HCT116 (cell line): ENCODE data around the gene HERC3. TPM values are rescaled to one million over a fixed set of nuclear protein-coding genes. Genes with fewer than 3 reads are reported as not detected.

Source experiments
- ATAC-seq: fragments of 200-7000 bp; cut with Tn5 transposase; 2 replicates; pipeline ENCODE4 v1.9.1; 2020; ENCODE audit warnings: mild to moderate bottlenecking, moderate library complexity
- BruUV-seq: library from RNA; stranded (reverse); fragments of 400-500 nt; replicated peaks from 2 replicates; lab custom pipeline; 2021; lab: Mats Ljungman, UMichigan
- CTCF ChIA-PET: fragments of 300-600 bp; sonication (Branson Sonifier 250); formaldehyde crosslinking; loops from one replicate; lab custom pipeline; 2021; ENCODE audit warnings: antibody characterized with exemption; lab: Charles Lee
- POLR2A ChIA-PET: fragments of 300-600, 350-600 bp; sonication (Branson Sonifier 250); formaldehyde crosslinking; loops from one replicate; lab custom pipeline; 2021; ENCODE audit warnings: antibody characterized with exemption; lab: Charles Lee
- RAD21 ChIA-PET, 2 experiments: fragments of 300-600 bp; sonication (Branson Sonifier 250); formaldehyde crosslinking; loops; one replicate each; lab custom pipeline; 2023; ENCODE audit warnings: low total read pairs in 2 of 2; ENCODE audit not compliant: uncharacterized antibody in 2 of 2, unreplicated experiment in 2 of 2, low non-redundant PET in 1 of 2; lab: Charles Lee
- DNase-seq: peaks from one replicate; pipeline ENCODE4 v3.0.0-alpha.2; 2010; ENCODE audit warnings: low read depth, low spot score
- H2AFZ ChIP-seq: fragments of 200-600 bp; shearing (Covaris generic), sonication (generic); 2 replicates; pipeline ENCODE4 v1.6.1; 2017; ENCODE audit warnings: low read depth, mixed run types, mixed read lengths, antibody characterized with exemption, low read length; ENCODE audit not compliant: poor library complexity, severe bottlenecking
- H3K27ac ChIP-seq: 2 replicates; pipeline ENCODE4 v1.5.1; 2012; ENCODE audit warnings: low read depth, low read length
- H3K27me3 ChIP-seq: fragments of 200-600 bp; sonication (generic); 2 replicates; pipeline ENCODE4 v1.6.1; 2016; ENCODE audit warnings: mixed run types, low read length, mixed read lengths; ENCODE audit not compliant: insufficient read depth
- H3K36me3 ChIP-seq, 2 experiments: fragments of 200-500 bp in 1 of 2; fragments of 200-600 bp in 1 of 2; sonication (Bioruptor generic) in 1 of 2; sonication (generic) in 1 of 2; 2 replicates each; pipeline versions ENCODE4 v1.5.1 to v1.6.1; 2014 to 2016; ENCODE audit warnings: low read length in 2 of 2, inconsistent platforms in 1 of 2, mixed read lengths in 1 of 2, mixed run types in 1 of 2; ENCODE audit not compliant: insufficient read depth in 2 of 2, control insufficient read depth in 1 of 2
- H3K4me1 ChIP-seq, 2 experiments: fragments of 200-600 bp in 1 of 2; sonication (generic) in 1 of 2; 2 replicates each; pipeline versions ENCODE4 v1.5.1 to v1.6.1; 2012 to 2017; ENCODE audit warnings: low read length in 2 of 2, inconsistent platforms in 1 of 2, mild to moderate bottlenecking in 1 of 2, mixed read lengths in 1 of 2, mixed run types in 1 of 2, moderate library complexity in 1 of 2; ENCODE audit not compliant: insufficient read depth in 2 of 2, control insufficient read depth in 1 of 2
- H3K4me2 ChIP-seq: fragments of 200-600 bp; sonication (generic); 2 replicates; pipeline ENCODE4 v1.6.1; 2017; ENCODE audit warnings: mixed run types, low read length, mixed read lengths
- H3K4me3 ChIP-seq, 2 experiments: fragments of 200-600 bp in 1 of 2; sonication (generic) in 1 of 2; replicated peaks in 1 of 2; 2 replicates each; pipeline ENCODE4 v1.5.1; 2011 to 2016; ENCODE audit warnings: low read length in 2 of 2, control low read depth in 1 of 2, low read depth in 1 of 2, mild to moderate bottlenecking in 1 of 2, mixed read lengths in 1 of 2, mixed run types in 1 of 2
- H3K79me2 ChIP-seq: fragments of 200-600 bp; sonication (generic); 2 replicates; pipeline ENCODE4 v1.6.1; 2017; ENCODE audit warnings: mild to moderate bottlenecking, mixed run types, low read length, moderate library complexity, mixed read lengths; ENCODE audit not compliant: insufficient read depth
- H3K9ac ChIP-seq: fragments of 200-600 bp; sonication (generic); 2 replicates; pipeline ENCODE4 v1.6.1; 2016; ENCODE audit warnings: low read length, mixed read lengths
- H3K9me2 ChIP-seq: fragments of 200-600 bp; sonication (generic), shearing (Covaris generic); 2 replicates; pipeline ENCODE4 v1.6.1; 2017; ENCODE audit warnings: mixed run types, mild to moderate bottlenecking, moderate library complexity; ENCODE audit not compliant: insufficient read depth
- H3K9me3 ChIP-seq, 2 experiments: fragments of 200-500 bp in 1 of 2; fragments of 200-600 bp in 1 of 2; sonication (Bioruptor generic) in 1 of 2; sonication (generic) in 1 of 2; 2 replicates each; pipeline ENCODE4 v1.6.1; 2014 to 2017; ENCODE audit warnings: low read length in 2 of 2, mixed read lengths in 2 of 2, inconsistent platforms in 1 of 2, low read depth in 1 of 2, mild to moderate bottlenecking in 1 of 2, mixed run types in 1 of 2, moderate library complexity in 1 of 2; ENCODE audit not compliant: control insufficient read depth in 1 of 2, insufficient read depth in 1 of 2
- H4K20me1 ChIP-seq: fragments of 200-600 bp; sonication (generic), shearing (Covaris generic); 2 replicates; pipeline ENCODE4 v1.6.1; 2017; ENCODE audit warnings: mixed run types, mild to moderate bottlenecking, moderate library complexity; ENCODE audit not compliant: insufficient read depth
- CBX3 ChIP-seq: IDR thresholded peaks from 2 replicates; pipeline ENCODE4 v1.6.1; 2012; ENCODE audit warnings: low read depth
- EZH2 ChIP-seq: fragments of 200-600 bp; sonication (generic); IDR thresholded peaks from 2 replicates; pipeline ENCODE4 v1.6.1; 2017; ENCODE audit warnings: antibody characterized with exemption, mixed run types
- FOSL1 ChIP-seq: IDR thresholded peaks from 2 replicates; pipeline ENCODE4 v1.6.1; 2012; ENCODE audit warnings: low read depth
- JUND ChIP-seq: IDR thresholded peaks from 2 replicates; pipeline ENCODE4 v1.6.1; 2012
- SIN3A ChIP-seq: IDR thresholded peaks from 2 replicates; pipeline ENCODE4 v1.6.1; 2012; ENCODE audit warnings: low read depth
- SP1 ChIP-seq: IDR thresholded peaks from 2 replicates; pipeline ENCODE4 v1.6.1; 2012; ENCODE audit warnings: low read depth
- ZFX ChIP-seq: fragments of 450-650 bp; IDR thresholded peaks from 2 replicates; pipeline ENCODE4 v1.6.1; 2017
- ZNF274 ChIP-seq: fragments of 200-500 bp; sonication (Bioruptor generic); IDR thresholded peaks from 2 replicates; pipeline ENCODE4 v1.6.1; 2014; ENCODE audit warnings: mild to moderate bottlenecking, low read depth, low read length, inconsistent platforms
- intact Hi-C: fragments of 100-400 bp; cut with micrococcal nuclease; formaldehyde crosslinking; loops from 2 replicates; pipeline ENCODE4 v1.10.0; 2022
- total RNA-seq: library from RNA; stranded (reverse); gene quantifications from one replicate; pipeline ENCODE4 v1.2.1, GENCODE V29; 2021; ENCODE audit not compliant: unreplicated experiment
- TF ChIP-seq, protein P1 (sequence below): IDR thresholded peaks from 2 replicates; pipeline ENCODE4 v1.6.1; 2012
- TF ChIP-seq, protein P2 (sequence below): IDR thresholded peaks from 2 replicates; pipeline ENCODE4 v1.6.1; 2012; ENCODE audit warnings: low read depth
- TF ChIP-seq, protein P3 (sequence below): IDR thresholded peaks from 2 replicates; pipeline ENCODE4 v1.6.1; 2012
- TF ChIP-seq, protein P4 (sequence below): IDR thresholded peaks from 2 replicates; pipeline ENCODE4 v1.6.1; 2011; ENCODE audit warnings: mild to moderate bottlenecking, low read length, moderate library complexity; ENCODE audit not compliant: insufficient replicate concordance; ENCODE audit errors: extremely low read depth

The HERC3 gene
- total RNA-seq, 1 experiment from 2014 or later = 10.8 TPM

- BruUV-seq = no TSS peak
- intact Hi-C loops = no loop called here
- H3K9me2 ChIP-seq = no peaks in the 10 kb centered on the region
- no peak overlapping the region for H2AFZ ChIP-seq
- TF ChIP-seq ZNF274 (no peak), EZH2 (no peak)
- TF ChIP-seq, protein P1, sequence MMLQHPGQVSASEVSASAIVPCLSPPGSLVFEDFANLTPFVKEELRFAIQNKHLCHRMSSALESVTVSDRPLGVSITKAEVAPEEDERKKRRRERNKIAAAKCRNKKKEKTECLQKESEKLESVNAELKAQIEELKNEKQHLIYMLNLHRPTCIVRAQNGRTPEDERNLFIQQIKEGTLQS = no peak
- H3K9ac ChIP-seq = no peak overlapping the region
- H3K4me2 ChIP-seq = no peak overlapping the region
- DNase-seq (no peak), ATAC-seq (no peak)
- H3K79me2 ChIP-seq = no peaks in the 10 kb centered on the region
- H3K36me3 ChIP-seq = no peaks in the 10 kb centered on the region
- peaks cover 3 to 8% of the 10 kb centered on the region in 2 experiments; a peak in 1 of 4 replicates for H3K4me1 ChIP-seq
- ChIA-PET RAD21 (no interaction called here), POLR2A (no interaction called here), CTCF (no interaction called here)
- H3K9me3 ChIP-seq = no peaks in the 10 kb centered on the region
- no peak overlapping the region for H3K4me3 ChIP-seq
- no peaks in the 10 kb centered on the region for H3K27me3 ChIP-seq
- H3K27ac ChIP-seq = no peak overlapping the region
- H4K20me1 ChIP-seq = no peaks in the 10 kb centered on the region
Measured at GRCh38 chr4:88587306-88587705, 5.0 kb upstream of the HERC3 start.

- no peaks in the 10 kb centered on the region for H3K27me3 ChIP-seq
- peak overlapping the region; percentile 67 for H3K9ac ChIP-seq
- ChIA-PET CTCF (interaction anchor here (0.8 to 1.6 kb wide), 4 partner anchors 19 to 66 kb away, joined by 4 to 5 read pairs (median 4); no protein-coding TSS in a partner anchor), POLR2A (no interaction called here), RAD21 (no interaction called here)
- H3K36me3 ChIP-seq = no peaks in the 10 kb centered on the region
- peaks cover 5 to 17% of the 10 kb centered on the region in 2 experiments; a peak in 3 of 4 replicates for H3K4me1 ChIP-seq
- intact Hi-C loops = no loop called here
- no peaks in the 10 kb centered on the region for H3K9me2 ChIP-seq
- peak overlapping the region; percentile 66 to 70 for H3K4me3 ChIP-seq
- H3K4me2 ChIP-seq = peak overlapping the region; percentile 89
- no TSS peak for BruUV-seq
- H2AFZ ChIP-seq = peak overlapping the region; percentile 83
- ATAC-seq (peak; percentile 88), DNase-seq (peak; percentile 48)
- no peaks in the 10 kb centered on the region for H3K9me3 ChIP-seq
- H4K20me1 ChIP-seq = no peaks in the 10 kb centered on the region
- no peaks in the 10 kb centered on the region for H3K79me2 ChIP-seq
- H3K27ac ChIP-seq = peak overlapping the region; percentile 20; the same call in 1 of the 2 replicates
- peak; percentile 56 for TF ChIP-seq SP1
- no peak for TF ChIP-seq ZNF274
- TF ChIP-seq ZFX = no peak; the same call in 1 of the 2 replicates
- 0 out of 2 replicates have a peak, but pooled peaks have one; percentile 20 for TF ChIP-seq CBX3
- TF ChIP-seq, protein P2, sequence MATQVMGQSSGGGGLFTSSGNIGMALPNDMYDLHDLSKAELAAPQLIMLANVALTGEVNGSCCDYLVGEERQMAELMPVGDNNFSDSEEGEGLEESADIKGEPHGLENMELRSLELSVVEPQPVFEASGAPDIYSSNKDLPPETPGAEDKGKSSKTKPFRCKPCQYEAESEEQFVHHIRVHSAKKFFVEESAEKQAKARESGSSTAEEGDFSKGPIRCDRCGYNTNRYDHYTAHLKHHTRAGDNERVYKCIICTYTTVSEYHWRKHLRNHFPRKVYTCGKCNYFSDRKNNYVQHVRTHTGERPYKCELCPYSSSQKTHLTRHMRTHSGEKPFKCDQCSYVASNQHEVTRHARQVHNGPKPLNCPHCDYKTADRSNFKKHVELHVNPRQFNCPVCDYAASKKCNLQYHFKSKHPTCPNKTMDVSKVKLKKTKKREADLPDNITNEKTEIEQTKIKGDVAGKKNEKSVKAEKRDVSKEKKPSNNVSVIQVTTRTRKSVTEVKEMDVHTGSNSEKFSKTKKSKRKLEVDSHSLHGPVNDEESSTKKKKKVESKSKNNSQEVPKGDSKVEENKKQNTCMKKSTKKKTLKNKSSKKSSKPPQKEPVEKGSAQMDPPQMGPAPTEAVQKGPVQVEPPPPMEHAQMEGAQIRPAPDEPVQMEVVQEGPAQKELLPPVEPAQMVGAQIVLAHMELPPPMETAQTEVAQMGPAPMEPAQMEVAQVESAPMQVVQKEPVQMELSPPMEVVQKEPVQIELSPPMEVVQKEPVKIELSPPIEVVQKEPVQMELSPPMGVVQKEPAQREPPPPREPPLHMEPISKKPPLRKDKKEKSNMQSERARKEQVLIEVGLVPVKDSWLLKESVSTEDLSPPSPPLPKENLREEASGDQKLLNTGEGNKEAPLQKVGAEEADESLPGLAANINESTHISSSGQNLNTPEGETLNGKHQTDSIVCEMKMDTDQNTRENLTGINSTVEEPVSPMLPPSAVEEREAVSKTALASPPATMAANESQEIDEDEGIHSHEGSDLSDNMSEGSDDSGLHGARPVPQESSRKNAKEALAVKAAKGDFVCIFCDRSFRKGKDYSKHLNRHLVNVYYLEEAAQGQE = no peak
- TF ChIP-seq, protein P3, sequence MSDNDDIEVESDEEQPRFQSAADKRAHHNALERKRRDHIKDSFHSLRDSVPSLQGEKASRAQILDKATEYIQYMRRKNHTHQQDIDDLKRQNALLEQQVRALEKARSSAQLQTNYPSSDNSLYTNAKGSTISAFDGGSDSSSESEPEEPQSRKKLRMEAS = peak; percentile 96
- peak; percentile 90 for TF ChIP-seq SIN3A
- TF ChIP-seq, protein P4, sequence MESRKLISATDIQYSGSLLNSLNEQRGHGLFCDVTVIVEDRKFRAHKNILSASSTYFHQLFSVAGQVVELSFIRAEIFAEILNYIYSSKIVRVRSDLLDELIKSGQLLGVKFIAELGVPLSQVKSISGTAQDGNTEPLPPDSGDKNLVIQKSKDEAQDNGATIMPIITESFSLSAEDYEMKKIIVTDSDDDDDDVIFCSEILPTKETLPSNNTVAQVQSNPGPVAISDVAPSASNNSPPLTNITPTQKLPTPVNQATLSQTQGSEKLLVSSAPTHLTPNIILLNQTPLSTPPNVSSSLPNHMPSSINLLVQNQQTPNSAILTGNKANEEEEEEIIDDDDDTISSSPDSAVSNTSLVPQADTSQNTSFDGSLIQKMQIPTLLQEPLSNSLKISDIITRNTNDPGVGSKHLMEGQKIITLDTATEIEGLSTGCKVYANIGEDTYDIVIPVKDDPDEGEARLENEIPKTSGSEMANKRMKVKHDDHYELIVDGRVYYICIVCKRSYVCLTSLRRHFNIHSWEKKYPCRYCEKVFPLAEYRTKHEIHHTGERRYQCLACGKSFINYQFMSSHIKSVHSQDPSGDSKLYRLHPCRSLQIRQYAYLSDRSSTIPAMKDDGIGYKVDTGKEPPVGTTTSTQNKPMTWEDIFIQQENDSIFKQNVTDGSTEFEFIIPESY = no peak
- TF ChIP-seq JUND = no peak
- no peak for TF ChIP-seq FOSL1
Measured at GRCh38 chr4:88592600-88593448, 544 bp downstream of the HERC3 start.
